ENCODE results near the gene CAMK2G.

CAMK2G gene

DNA sequence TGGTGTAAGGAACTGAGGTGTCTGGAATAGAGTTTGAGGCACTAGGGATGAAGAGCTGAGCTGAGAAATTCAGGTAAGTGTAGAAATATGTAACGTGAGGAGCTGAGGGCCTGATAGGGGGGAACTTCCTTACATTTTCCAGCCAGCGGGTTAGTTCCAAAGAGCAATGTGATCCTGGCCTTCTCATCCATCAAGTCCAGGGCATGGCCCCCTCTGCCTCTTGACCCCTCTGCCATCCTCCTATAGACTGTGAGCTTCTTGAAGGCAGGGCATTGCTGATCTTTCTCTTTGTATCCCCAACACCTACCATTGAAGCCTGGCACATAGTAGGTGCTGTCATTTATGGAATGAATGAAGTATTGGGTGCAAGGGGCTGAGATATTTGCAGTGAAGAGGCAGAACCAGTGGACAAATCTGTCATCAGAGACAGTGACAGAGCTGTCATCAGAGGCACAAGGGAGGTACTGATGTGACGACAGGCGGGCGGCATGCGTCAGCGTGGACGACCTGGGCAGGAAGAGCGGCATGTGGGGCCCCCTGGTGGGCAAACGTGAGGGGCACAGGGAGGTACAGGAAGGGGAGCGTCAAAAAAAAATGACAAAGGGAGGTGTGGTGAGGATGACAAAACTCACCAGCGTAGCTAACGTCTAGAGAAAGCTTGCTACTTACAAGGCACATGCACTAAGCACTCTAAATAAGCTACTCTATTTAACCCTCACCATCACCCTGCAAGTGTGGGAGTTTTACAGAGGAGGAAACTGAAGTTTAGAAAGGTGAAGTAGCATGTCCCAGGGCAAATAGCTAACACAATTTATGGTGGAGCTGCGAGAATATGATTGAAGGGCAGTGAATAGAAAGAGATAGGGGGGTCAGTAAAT is 5.2 kb upstream of the CAMK2G start:
- DNase-seq (ENCODE audit: low read depth): peak; percentile 86

DNA sequence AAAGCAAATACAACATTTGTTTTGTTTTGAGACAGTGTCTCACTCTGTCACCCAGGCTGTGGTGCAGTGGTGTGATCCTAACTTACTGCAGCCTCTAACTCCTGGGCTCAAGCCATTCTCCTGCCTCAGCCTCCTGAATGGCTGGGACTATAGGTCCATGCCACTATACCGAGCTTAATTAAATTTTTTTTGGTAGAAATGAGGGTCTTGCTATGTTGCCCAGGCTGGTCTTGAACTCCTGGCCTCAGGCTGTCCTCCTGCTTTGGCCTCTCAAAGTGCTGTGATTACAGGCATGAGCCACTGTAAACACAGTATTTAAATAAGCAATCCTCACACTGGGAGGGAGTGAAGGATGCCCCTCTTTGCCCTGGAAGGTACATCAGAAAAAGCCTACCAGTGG is 4.0 kb upstream of the CAMK2G start:
- no peak for DNase-seq (ENCODE audit: low read depth)

DNA sequence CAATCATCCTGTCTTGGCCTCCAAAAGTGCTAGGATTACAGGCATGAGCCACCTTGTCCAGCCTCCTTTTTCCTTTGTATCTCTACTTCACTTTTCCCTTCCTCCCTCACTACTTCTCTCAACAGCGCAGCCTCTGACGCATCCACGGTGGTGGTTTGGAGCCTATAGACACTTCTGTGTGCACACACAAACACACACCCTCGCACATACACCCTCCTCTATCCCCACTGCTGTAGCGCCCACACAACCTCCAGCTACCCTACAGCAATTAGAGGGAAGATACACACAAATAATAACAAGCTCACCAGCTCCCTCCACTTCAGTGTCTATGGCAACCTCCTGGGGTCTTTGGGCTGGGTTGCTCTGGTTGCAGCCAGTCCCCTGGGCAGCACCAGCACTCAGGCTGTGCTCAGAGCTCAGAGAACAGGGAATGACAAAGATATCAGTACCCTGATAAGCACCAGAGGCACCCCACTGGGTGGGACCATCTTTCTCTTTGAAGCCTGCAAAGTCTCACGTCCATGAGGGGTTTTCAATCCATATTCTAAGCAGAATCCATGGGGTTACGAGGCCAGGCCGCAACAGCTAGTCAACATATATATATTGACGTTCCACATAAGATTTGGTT is 3.3 kb upstream of the CAMK2G start:
- no peak for DNase-seq (ENCODE audit: low read depth)

DNA sequence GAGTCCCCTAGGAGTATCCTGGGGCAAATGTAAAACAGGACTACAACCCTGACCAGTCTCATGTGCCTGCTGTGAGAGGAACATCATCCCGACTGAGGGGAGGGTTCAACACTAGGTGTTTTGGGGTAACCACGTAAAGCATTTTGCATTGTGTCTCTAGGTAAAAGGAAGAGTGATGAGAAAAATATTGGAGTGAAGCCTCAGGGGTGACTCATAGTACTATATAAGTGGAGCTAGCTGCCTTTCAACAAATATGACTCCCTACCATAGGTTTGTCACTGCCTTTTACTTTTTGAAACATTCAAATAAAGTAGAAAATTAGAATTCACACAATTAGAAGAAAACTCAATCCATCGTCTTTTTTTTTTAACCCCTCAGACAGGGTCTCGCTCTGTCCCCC is 2.6 kb upstream of the CAMK2G start:
- no peak for DNase-seq (ENCODE audit: low read depth)

DNA sequence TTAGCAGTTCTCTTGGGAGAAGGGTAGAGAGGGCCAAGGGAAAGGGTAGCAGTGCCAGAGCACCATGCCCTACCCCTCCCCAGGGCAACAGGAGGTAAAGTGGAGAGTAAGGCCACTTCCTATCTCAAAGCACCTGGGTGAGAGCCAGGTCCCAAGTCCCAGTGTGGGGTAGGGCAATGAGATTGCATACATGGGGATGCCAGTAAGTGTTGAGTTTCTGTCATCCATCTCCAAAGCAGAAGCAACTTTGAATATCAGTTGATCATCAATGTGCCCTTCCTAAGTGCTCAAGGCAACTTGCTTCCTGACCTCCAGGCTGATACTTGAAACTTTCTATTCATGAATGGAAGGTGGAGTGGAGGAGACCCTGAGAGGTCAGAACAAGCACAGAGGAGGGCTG is 2.2 kb upstream of the CAMK2G start:
- DNase-seq (ENCODE audit: low read depth): no peak

DNA sequence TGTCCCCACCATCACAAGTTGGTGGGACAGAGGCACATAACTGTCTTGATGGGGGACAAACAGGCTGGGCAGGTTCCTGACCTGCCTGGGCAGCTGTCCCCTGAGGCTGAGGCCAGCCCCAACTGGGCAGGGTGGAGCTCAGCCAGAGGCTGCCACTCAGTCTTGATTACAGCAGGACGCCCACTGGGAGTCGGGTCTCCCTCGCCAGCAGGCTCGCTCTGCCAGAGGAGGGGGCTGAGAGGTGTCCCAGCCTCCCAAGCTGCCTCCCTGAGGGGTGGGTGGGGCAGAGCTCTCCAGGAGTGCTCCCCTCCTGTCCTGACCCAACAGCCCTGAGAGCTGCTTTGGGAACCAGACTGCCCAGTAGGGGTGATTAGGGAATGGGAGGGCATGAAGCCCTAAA is 1.8 kb upstream of the CAMK2G start:
- no peak for DNase-seq (ENCODE audit: low read depth)

DNA sequence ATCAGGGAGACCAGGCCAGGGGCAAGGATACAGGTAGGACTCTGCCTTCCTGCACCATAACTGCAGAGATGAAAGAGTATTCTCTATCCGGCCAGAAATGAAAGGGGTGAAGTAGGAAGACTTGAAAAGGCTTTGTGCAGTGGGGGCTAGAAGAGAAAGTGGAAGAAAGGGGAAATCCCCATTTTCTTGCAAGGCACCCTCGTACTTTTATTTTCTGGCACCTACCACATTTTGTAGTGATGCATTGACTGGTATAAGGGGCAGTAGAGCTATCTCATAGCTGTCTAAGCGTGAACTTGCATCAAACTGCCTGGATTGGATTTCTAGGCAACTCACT is 752 bp upstream of the CAMK2G start:
- peak; percentile 28 for DNase-seq (ENCODE audit: low read depth)

DNA sequence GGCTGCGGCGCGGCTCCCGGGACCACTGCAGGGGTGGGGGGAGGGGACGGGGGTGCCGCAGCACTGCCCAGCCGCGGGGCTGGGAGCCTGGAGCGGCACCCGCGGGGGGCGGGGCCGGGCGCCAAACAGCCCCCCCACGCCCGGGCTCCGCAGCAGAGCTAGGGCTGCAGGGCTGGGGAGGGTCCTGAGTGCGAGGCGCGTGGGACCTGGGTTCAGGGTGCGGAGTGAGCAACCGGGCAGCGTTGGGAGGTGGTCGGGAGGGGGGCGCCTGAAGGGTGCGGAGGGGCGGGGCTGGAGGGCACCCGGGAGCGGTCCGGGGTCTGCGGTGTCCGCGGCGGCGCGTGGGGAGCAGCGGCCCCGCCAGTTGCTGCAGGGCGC is 528 bp downstream of the CAMK2G start:
- peak; percentile 8 for DNase-seq (ENCODE audit: low read depth)

DNA sequence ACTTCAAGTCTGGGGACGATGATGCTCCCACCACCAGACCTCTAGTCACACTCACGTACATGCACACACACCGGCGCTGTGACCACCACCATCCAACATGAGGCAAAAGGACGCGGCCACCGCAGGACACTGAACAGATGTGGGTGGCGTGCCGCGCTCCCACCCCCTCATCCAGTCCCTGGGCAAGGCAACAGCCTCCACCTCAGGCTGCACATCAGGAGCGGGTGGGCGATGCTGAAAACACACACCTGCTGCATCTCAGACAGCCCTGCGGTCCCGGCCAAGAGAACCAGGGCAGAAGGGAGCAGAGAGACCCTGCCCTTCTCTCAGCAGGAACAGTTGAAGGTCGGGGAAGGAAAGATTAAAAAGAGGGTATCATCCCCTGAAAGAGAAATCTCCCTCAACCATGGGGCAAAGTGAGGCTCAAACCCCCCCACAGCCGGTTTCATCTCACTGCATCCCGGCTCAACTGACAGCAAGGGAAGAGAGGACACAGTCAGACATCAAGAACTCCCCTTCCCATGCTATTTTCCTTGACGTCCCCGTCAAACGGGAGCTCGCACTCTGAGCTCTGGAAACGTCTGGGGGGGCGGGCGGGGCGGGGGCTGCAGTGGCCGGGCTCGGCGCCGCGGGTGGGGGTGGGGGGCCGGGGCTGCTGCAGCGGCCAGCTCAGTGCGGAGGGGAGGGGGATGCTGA is 1.1 kb downstream of the CAMK2G start:
- no peak for DNase-seq (ENCODE audit: low read depth)

DNA sequence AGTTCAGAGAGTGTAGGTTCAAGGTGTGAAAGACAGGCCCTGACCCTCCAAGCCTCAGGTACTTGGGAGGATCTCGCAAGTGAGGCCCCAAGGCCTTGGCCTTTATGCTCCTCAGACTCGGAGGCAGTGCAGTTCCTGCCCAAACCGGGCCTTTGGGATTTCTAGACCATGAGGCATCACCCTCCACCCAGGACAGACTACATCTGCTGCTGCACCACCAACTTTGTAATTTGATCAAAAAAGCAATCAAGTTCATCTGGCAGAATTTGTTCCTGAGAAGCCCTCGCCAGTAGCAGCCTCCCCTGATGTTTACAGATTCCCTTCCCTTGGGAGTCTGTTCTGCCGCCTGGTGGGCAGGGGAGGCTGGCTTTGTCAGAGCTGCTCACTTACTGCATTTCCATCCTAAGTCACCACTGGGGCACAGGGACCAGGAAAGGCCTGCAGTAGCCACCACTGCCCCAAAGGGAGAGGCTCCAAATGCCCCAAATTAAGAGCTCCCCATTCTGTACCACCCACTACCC is 2.1 kb downstream of the CAMK2G start:
- no peak for DNase-seq (ENCODE audit: low read depth)

DNA sequence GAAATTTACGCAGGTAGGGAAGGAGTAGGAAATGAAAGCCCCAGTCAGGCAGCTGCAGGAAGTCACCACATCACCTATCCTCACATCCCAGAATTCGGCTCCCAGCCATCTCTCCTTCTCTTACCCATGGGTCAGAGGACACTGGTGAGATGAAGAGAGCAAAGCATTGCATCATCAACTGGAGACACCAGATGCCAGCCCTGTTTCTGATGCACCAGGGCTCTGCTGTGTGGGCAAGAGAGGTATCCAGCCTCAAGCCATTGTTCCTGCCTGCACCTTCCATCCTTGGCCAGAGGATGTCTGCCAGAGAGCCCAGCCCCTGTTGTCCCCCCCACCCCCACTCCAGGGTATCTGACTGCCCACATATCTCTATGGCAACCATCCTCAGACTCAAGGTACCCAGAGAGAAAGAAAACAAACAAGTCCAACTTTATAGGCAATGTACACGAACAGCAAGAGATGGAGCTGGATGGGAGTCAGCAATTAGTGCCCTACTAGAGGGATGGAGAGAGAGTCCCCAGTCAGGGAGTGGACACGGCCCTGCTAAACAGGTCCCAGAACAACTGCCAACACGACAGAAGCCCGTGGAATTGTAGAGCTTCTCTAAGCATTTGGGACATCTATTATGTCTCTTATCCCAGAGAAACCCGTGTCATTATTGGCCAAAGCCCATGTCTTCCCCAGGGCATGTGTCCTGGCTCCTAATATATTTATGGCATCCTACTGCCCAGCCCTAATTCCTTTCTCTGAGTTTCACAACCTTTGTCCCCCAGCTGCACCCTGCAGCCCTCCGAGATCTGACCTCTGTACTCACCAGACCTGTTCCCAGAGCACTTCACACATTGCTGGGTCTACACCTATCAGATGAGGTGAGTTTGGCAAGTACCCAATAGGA is 2.8 kb downstream of the CAMK2G start:
- DNase-seq (ENCODE audit: low read depth): no peak

DNA sequence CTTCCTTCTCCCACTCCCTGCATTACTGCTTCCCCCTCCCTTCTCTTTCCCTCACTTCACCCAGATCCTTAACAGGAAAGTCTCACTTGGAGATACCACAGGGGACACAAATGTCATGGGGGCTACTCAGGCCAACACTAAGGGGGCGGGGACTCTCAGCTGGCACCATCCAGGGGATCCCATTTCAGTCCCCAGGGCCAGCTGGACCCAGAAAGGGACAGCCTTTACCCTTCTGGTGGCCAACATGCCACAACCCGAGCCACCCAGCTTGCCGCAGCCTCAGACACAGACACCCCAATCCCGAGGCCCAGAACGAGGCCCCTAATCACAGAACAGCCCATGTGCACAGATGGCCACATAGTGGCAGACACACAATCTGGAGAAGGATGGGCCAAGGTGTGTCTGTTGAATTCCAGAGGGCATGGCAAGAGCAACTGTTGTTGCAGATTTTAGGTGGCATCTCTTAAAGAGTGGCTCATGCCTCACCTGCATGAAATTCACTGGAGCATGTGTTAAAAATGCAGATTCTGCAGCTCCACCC is 5.6 kb downstream of the CAMK2G start:
- no peak for DNase-seq (ENCODE audit: low read depth)

DNA sequence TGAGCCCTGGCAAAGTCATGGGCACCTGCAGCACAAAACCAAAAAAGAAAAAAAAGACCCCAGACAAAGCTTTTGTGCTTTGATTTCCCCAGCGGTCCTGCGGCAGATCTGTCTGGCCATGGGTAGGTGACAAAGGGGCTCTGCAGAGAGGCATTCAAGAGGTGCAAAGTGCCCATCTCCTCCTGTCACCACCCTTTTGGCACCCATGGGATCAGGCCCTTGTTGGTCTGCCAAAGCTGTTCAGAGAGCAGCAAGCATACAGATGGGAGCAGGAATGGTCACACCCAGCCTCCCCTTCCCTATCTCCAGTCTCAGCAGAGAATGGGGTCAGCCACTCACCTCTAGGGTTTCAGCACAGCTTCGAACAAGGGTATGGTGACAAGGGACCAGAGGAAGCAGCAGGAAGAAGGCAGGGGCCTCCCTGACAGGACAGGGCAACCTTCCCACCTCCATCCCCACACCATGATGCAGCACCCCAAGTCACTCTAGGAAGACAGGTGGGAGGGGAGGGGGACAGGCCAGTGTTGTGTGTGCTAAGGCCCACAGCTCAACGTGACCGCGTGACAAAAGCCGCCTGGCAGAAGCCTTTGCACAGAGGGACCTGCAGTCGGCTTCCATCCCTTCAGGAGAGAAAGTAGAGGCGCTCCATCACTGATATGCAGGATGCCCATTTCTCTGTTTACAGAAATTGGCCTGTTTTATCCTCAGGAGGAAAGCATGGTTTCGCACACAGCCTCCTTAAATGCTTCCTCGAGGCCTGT is 6.3 kb downstream of the CAMK2G start:
- no peak for DNase-seq (ENCODE audit: low read depth)

DNA sequence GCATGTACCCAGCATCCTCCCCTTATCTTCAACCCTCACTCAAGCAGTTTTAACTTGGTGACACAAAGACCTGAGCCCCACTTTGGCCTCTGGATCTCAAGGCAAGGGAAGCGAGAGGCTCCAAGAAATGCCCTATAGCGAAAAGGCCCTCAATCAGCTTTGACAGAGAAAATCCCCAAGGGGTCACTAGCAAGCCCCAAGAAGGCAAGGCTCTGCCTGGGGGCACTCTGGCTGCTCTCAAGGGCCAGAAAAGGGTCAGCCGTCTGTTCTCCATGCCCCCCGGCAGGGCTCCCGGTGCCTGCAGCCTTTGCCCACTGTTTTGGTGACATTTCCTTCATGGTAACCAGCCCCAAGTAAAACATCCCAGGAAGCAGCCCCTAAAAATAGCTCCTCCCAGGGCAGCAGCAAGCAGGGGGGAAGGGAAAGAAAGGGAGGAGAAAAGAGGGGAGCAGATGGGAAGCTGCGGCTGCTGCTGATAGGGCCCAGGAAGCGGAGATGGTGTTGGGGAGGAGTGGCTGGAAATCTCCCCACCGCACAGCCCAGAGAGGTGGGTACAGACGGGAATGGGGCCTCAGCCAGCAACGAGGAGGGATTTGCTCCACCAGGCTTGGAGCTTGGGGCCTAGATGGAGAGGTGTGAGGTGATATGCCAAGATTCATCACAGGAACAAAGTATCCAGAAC is 7.1 kb downstream of the CAMK2G start:
- no peak for DNase-seq (ENCODE audit: low read depth)

DNA sequence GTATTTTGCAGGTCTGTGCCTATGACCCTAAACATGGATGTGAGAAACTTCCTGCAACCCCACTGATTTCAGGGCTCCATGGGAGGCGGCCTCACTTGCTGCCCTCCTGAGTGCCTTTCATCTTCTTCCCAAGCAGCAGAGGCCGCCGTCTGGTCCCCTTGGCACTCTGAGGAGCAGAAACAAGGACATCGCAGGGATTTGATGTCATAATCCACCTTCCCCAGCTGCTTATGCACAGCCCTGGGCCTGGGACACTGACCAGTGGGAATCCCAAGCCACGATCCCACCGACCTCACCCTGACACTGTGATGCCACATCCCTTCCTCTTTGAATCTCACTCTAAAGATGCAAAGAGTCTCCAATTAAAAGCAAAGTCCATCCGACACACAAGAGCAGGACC is 7.7 kb downstream of the CAMK2G start:
- no peak for DNase-seq (ENCODE audit: low read depth)

DNA sequence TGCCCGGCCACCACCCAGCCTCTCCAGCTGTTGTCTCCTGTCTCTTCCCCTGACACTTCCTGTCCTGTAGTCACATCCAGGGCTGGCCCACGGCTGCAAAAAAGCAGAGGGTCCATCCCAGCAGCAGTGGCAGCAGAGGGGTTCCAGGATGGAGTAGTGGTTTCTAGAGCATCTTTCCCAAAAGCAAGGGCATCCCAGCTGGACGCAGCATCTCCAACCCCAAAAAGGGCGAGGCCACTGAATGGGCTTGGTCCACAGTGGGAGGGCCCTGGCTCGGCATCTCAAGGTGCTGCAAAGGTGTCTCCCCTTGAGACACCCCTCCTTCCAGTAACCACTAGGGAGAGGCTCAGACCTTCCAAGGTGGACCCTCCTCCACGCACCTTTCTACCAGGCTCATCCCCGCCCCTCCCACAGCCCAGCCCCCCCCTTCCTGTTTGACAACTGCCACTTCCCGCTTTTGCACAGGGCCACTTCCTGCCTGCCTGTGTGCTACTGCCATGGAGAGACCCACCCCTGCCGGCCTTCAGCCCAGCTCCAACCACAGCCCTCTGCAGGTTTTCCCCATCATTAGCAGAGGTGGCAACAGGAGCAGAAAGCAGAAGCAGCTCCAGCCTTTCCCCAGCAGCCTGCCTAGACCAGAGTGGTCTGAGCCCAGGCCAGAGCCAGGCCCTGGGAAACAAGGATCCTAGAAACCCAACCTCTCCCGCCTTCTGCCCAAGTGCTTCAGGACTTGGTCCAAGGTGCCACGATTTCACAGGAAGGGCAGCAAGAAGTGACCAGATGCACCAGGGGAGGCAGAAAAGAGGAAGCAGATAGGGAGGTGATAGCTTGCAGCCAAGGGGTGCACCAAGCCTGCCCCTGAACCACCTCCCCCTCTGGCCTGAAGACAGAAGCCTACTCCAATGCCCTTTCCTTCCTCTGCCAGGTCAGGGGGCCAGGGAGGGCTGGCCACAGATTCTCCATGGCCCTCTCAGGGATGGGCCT is 8.6 kb downstream of the CAMK2G start:
- peak; percentile 44 for DNase-seq (ENCODE audit: low read depth)

DNA sequence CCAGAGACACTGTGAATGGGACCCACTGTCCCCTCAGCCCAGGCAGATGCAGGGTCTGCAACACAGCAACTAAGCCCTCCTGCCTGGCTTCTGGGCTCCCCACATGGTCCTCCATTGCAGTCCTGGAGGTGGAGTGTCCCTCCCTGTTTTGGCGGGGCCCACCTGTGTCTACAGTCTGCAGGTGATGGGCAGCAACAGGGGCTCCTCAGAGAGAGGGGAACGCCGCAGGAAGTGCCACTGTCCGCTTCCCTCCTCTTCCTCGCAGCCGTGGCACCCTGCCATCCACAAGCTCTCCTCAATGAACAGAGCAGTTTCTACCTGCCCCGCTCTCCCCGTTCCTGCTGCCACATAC is 9.3 kb downstream of the CAMK2G start:
- no peak for DNase-seq (ENCODE audit: low read depth)

DNA sequence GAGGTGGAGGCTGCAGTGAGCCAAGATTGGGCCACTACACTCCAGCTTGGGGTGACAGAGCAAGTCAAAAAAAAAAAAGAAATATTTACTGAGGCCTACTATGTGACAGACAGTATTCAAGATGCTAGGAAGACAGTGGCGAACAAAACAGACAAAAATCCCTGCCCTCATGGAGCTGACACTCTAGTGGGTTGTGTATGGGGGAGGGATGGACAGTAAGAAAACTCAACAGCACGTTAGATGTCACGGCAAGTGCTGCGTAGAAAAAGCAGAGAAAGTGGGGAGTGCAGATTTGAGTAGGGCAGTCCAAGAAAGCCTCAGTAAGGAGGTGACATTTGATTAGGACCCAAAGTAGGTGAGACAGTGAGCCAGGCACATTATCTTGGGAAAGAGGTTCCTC is 10.1 kb downstream of the CAMK2G start:
- DNase-seq (ENCODE audit: low read depth): no peak
